Smooth muscle cell (in vitro differentiated cells): Measurements from ENCODE around the gene FADS2. TPM values are rescaled to one million over a fixed set of nuclear protein-coding genes. Genes with fewer than 3 reads are reported as not detected.

Source experiments
- DNase-seq: peaks from one replicate; lab custom pipeline; 2025; ENCODE audit not compliant: unreplicated experiment; lab: John Stamatoyannopoulos, UW
- H2AFZ ChIP-seq: fragments of 200-600 bp; sonication (generic); 2 replicates; pipeline ENCODE4 v1.6.0; 2016; ENCODE audit warnings: antibody characterized with exemption, low read depth, mild to moderate bottlenecking
- H3F3A ChIP-seq: fragments of 200-600 bp; sonication (generic); 2 replicates; pipeline ENCODE4 v1.6.0; 2017; ENCODE audit warnings: antibody characterized with exemption, low read depth
- H3K27ac ChIP-seq: fragments of 200-600 bp; sonication (generic); 2 replicates; pipeline ENCODE4 v1.5.1; 2016; ENCODE audit warnings: low read depth, mild to moderate bottlenecking
- H3K27me3 ChIP-seq: fragments of 200-600 bp; sonication (generic); 2 replicates; pipeline ENCODE4 v1.6.1; 2016; ENCODE audit warnings: low read depth, mild to moderate bottlenecking
- H3K36me3 ChIP-seq: fragments of 200-600 bp; sonication (generic); 2 replicates; pipeline ENCODE4 v1.5.1; 2016; ENCODE audit warnings: low read depth
- H3K4me1 ChIP-seq: fragments of 200-600 bp; sonication (generic); 2 replicates; pipeline ENCODE4 v1.5.1; 2016; ENCODE audit warnings: low read depth
- H3K4me2 ChIP-seq: fragments of 200-600 bp; sonication (generic); 2 replicates; pipeline ENCODE4 v1.6.0; 2016; ENCODE audit warnings: mild to moderate bottlenecking
- H3K4me3 ChIP-seq: fragments of 200-600 bp; sonication (generic); 2 replicates; pipeline ENCODE4 v1.5.1; 2016; ENCODE audit warnings: mild to moderate bottlenecking
- H3K79me2 ChIP-seq: fragments of 200-600 bp; sonication (generic); 2 replicates; pipeline ENCODE4 v1.6.0; 2016; ENCODE audit warnings: low read depth, mild to moderate bottlenecking
- H3K9ac ChIP-seq: fragments of 200-600 bp; sonication (generic); 2 replicates; pipeline ENCODE4 v1.6.0; 2016; ENCODE audit warnings: low read depth
- H3K9me3 ChIP-seq: fragments of 200-600 bp; sonication (generic); replicated peaks from 2 replicates; pipeline ENCODE4 v1.5.1; 2016; ENCODE audit warnings: low read depth
- H4K20me1 ChIP-seq: fragments of 200-600 bp; sonication (generic); 2 replicates; pipeline ENCODE4 v1.6.0; 2016; ENCODE audit warnings: low read depth
- WGBS: methylation state at CpG from one replicate; pipeline ENCODE4 v1.1.7; 2016; ENCODE audit warnings: low lambda C conversion rate; 5-methylcytosine and 5-hydroxymethylcytosine counted together
- polyA plus RNA-seq: library from polyadenylated mRNA; unstranded; fragments of >200 nt; fragmentation: Nextera tagmentation; extraction: Ambion mirVana; gene quantifications from 2 replicates; pipeline ENCODE4 v1.2.1, GENCODE V29; 2016
- total RNA-seq: library from RNA; depleted of rRNA; stranded (reverse); fragments of >200 nt; gene quantifications from 2 replicates; pipeline ENCODE4 v1.2.3, GENCODE V29; 2014
- TF ChIP-seq, protein P1 (sequence below): fragments of 200-600 bp; sonication (generic); IDR thresholded peaks from 2 replicates; pipeline ENCODE4 v1.5.1; 2017; ENCODE audit warnings: borderline replicate concordance, mild to moderate bottlenecking, antibody characterized with exemption; ENCODE audit not compliant: insufficient read depth, poor library complexity, severe bottlenecking

Gene FADS2
- total and polyA plus RNA-seq, 2 experiments from 2014 or later: 279 to 495 TPM

DNA sequence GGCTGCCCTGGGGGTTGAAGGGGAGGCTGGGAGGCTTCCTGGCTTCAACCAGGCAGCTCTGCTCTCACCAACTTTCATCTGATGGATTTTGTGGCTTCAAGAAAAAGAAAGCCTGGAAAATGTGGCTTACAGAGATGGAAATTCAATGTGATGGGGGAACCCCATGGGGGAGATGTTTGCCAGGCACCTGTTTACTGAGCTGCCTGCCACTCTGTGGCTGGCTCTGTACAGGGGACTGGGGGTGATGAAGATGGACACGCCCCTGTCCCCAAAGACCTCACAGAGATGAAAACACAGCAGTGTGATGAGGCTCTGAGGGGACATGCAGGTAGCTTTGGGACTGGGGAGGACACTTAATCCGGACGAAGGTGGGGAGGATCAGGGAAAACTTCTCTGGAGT is 45.8 kb upstream of the FADS2 start:
- Histone ChIP-seq H3K79me2 (no peaks in the 10 kb centered on the region), H3K4me2 (no peak overlapping the region), H3K27ac (no peak overlapping the region), H3K27me3 (no peaks in the 10 kb centered on the region), H3F3A (peaks cover 8% of the 10 kb centered on the region), H3K4me3 (no peak overlapping the region), H4K20me1 (peaks cover 17% of the 10 kb centered on the region), H3K9me3 (no peaks in the 10 kb centered on the region), H3K4me1 (no peaks in the 10 kb centered on the region), H2AFZ (no peak overlapping the region), H3K36me3 (no peaks in the 10 kb centered on the region), H3K9ac (no peak overlapping the region)
- TF ChIP-seq, protein P1, sequence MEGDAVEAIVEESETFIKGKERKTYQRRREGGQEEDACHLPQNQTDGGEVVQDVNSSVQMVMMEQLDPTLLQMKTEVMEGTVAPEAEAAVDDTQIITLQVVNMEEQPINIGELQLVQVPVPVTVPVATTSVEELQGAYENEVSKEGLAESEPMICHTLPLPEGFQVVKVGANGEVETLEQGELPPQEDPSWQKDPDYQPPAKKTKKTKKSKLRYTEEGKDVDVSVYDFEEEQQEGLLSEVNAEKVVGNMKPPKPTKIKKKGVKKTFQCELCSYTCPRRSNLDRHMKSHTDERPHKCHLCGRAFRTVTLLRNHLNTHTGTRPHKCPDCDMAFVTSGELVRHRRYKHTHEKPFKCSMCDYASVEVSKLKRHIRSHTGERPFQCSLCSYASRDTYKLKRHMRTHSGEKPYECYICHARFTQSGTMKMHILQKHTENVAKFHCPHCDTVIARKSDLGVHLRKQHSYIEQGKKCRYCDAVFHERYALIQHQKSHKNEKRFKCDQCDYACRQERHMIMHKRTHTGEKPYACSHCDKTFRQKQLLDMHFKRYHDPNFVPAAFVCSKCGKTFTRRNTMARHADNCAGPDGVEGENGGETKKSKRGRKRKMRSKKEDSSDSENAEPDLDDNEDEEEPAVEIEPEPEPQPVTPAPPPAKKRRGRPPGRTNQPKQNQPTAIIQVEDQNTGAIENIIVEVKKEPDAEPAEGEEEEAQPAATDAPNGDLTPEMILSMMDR: no peak
- WGBS: 83% methylated on average over 3 of the region's 3 CpGs
- DNase-seq: no peak

DNA sequence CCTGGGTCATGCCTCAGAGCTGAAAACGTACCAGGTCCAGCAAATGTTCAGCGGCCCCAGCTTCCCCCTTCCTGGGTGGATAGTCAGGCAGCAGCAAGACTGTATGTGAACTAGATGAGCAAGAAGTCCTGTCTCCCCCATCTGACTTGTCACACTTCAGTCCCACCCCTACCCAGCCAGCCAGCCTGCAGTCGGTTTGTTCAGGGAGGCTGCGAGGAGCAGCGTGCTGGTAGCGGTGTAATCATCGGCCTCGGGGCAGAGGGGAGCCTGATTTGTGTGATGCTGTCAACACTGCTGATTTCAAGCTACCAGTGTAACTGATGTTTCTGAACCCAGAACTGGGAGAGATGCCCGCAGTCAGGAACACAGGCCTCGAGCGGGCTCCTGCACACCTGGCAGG is 45.3 kb upstream of the FADS2 start:
- Histone ChIP-seq H3K9ac (no peak overlapping the region), H3K79me2 (no peaks in the 10 kb centered on the region), H3K4me3 (no peak overlapping the region), H3K27ac (no peak overlapping the region), H3F3A (peaks cover 13% of the 10 kb centered on the region), H3K27me3 (no peaks in the 10 kb centered on the region), H3K4me1 (no peaks in the 10 kb centered on the region), H3K36me3 (no peaks in the 10 kb centered on the region), H4K20me1 (peaks cover 18% of the 10 kb centered on the region), H2AFZ (no peak overlapping the region), H3K4me2 (no peak overlapping the region), H3K9me3 (no peaks in the 10 kb centered on the region)
- WGBS: 67% methylated on average over 11 of the region's 11 CpGs
- TF ChIP-seq, protein P1: no peak
- no peak for DNase-seq

DNA sequence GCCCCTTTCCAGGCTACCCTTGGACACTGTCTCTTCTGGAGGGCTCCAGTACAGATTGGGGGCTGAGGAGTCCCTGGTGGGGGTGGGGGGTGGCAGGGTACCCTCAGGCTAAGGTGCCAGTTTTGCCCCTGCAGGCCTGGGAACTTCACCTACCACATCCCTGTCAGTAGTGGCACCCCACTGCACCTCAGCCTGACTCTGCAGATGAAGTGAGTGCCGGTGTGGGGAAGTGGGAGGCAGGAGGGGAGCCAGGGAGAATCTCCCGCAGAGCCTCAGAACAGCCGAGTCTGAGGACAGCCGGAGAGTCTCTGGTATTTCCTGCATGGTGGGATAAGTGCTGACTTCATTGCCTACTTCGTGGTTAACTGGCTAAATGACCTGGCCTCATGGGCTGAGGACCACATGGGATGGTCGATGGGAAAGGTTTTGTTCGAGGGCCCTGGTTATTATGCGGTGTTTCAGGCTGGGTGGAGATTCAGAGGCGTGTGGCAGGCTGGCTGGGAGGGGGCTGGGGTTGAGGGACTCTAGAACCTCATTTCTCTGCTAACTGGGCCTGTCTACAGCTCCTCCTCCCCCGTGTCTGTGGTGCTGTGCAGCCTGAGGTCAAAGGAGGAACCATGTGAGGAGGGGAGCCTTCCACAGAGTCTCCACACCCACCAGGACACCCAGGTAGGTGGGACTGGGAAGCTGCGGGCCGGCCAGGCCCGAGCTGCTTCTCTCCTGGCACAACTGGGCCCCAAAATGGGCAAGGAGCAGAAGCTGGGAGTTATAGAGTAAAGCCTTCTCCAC is 44.2 kb upstream of the FADS2 start:
- H3K4me1 ChIP-seq: no peaks in the 10 kb centered on the region
- peaks cover 13% of the 10 kb centered on the region for H3F3A ChIP-seq
- no peak overlapping the region for H3K4me3 ChIP-seq
- WGBS: 38% methylated on average over 13 of the region's 13 CpGs
- H4K20me1 ChIP-seq: peaks cover 18% of the 10 kb centered on the region
- TF ChIP-seq, protein P1: no peak
- H3K27ac ChIP-seq: peak overlapping the region; percentile 52
- no peaks in the 10 kb centered on the region for H3K36me3 ChIP-seq
- H3K9me3 ChIP-seq: no peaks in the 10 kb centered on the region
- H3K27me3 ChIP-seq: no peaks in the 10 kb centered on the region
- H3K79me2 ChIP-seq: no peaks in the 10 kb centered on the region
- no peak for DNase-seq
- no peak overlapping the region for H3K9ac ChIP-seq
- no peak overlapping the region for H2AFZ ChIP-seq
- H3K4me2 ChIP-seq: no peak overlapping the region

DNA sequence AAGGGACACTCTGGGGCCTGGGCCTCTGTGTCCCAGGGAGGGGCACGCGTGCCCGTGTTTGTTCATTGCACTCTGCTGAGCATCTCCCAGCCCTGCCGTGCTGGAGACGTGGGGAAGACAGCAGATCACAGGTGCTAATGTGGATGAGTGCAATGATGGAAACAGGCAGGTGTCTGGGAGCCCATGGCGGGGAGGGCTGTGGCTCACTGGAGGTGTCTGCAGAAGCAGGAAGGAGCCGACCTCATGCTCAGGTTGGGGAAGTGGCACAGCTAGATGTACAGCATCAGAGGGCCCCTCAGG is 43.6 kb upstream of the FADS2 start:
- TF ChIP-seq, protein P1: no peak
- no peaks in the 10 kb centered on the region for H3K36me3 ChIP-seq
- no peak overlapping the region for H3K9ac ChIP-seq
- H3K4me1 ChIP-seq: no peaks in the 10 kb centered on the region
- H4K20me1 ChIP-seq: peaks cover 18% of the 10 kb centered on the region
- no peak overlapping the region for H3K4me2 ChIP-seq
- H3K4me3 ChIP-seq: no peak overlapping the region
- peaks cover 13% of the 10 kb centered on the region for H3F3A ChIP-seq
- 97% methylated on average over 7 of the region's 7 CpGs for WGBS
- H2AFZ ChIP-seq: no peak overlapping the region
- H3K27ac ChIP-seq: peak overlapping the region; percentile 52
- H3K9me3 ChIP-seq: no peaks in the 10 kb centered on the region
- no peak for DNase-seq
- H3K27me3 ChIP-seq: no peaks in the 10 kb centered on the region
- no peaks in the 10 kb centered on the region for H3K79me2 ChIP-seq
